Caki2 (cell line): ENCODE data around the gene SCT. TPM values are rescaled to one million over a fixed set of nuclear protein-coding genes. Genes with fewer than 3 reads are reported as not detected.

Source experiments
- DNase-seq: peaks from one replicate; pipeline ENCODE4 v3.0.0-alpha.2; 2015; ENCODE audit warnings: low read depth
- in situ Hi-C: cut with HindIII; loops from 2 replicates; pipeline ENCODE4 v1.10.0; 2016; ENCODE audit warnings: low sequenced_read_pairs, low pct_unique_long_range_greater_than_20kb, mixed read lengths
- total RNA-seq: library from RNA; depleted of rRNA; stranded (reverse); fragments of >200 nt; shearing (Covaris generic); gene quantifications from 2 replicates; pipeline ENCODE4 v1.2.3, GENCODE V29; 2014; ENCODE audit warnings: low replicate concordance

SCT gene
- total RNA-seq, 1 experiment from 2014 or later: not detected

DNA sequence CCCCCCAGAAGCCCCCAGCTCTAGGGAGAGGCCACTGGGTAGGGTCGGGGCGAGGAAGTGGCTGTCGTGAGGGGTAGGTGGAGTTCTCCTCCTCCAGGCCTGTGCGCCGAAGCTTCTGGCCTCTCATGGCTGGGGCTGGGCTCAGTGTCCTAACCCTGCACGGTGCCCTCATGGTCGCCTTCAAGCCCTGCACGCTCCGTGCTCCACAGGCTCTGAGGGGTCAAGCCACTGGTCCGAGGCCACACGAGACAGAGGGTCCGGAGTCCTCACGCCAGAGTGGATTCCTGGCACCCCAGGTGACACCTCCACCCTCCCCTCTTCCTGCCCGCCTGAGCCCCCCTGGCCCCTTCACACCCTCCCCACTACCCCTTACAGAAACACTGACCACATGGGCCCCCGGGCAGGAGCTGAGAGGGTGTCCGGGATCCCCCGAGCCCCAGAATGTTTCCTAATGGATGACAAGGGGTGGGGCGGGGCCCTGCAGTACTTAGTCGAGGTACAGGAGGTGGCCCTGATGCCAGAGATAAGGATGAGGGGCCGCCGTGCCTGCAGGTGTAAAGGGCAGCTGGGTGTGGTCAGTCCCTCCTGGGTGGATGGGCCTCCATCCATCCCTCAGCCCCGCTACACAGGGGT, 1.2 kb downstream of the SCT start:
- in situ Hi-C loops: no loop called here
- DNase-seq: no peak

DNA sequence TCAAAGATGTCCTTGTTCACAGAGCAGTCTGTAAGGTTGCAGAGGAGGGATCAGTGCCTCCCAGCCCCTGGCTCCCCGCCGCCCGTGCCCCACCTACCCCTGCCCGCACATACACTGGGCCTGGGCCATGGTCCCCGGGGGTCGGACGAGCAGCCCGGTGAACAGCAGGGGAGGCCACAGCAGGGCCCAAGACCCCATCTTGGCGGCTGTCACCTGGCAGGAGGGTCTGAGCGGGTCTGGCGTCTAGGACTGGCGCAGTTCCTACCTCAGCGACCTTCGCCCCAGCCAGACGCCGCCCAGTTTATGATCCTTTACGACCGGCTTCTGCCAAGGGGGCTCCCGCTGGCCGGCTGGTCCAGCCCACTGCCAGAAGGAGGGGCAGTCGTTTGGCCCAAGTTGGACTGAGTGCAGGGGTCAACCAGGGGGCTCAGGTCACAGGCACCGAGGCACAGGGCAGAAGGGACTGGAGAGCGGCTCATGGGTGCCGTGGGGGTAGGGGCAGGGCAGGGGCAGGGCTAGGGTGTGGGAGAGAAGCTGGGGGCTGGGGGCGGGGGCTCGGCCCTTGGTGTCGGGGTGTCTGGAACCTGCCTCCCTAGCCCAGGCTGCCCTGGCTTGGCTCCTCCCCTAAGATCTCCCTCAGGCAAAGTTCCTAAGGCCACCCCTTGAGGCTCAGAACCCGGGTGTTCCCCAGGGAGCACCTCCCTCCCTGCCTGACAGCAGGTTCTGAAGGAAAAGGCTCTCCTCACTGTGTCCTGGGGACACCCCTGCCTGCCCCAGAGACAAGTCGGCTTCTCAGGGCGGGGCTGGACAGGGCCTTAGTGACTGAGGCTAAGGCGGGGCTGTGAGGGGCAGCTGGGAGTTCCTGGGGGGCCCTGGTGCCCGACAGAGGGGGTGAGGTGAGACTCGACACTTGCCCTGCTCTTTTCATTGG, 2.0 kb downstream of the SCT start, which contains the start of gene CDHR5:
CDHR5 (minus strand) TSS at position 251 of the 931 bp plus-strand sequence; CDS start at position 198, 53 bp downstream.
- DNase-seq: no peak
- in situ Hi-C loops: no loop called here

DNA sequence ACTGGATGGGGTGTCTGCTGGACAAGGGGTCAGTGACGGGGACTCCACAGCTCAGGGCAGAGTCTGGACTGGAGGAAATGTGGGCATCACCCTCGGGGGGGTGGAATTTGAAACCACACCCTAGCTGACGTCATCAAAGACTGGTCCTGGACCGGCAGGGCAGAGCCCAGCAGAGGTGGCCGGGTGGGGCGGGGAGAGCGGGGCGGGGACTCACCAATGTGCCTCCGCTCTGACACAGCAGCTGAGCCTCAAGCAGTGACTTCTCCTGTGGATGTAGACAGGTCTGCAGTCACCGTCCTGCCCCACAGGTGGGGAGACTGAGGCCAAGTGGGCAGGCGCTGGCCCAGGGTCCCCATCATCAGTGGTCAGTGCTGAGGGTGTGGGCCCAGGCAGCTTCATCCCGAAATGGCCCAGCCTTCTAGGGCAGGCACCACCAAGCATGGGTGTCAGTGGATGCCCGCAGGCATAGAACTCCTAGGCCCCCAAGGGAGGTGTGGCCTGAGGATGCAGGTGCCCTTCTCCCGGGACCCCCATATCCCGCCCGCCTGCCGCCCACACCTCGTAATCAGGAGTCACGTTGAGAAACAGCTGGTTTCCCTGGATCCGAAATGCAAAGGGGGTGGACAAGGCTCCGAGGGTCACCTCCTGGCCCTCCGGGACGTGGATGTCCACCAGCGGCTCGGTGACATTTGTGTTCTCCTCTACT, 2.8 kb downstream of the SCT start:
- in situ Hi-C loops: no loop called here
- no peak for DNase-seq

DNA sequence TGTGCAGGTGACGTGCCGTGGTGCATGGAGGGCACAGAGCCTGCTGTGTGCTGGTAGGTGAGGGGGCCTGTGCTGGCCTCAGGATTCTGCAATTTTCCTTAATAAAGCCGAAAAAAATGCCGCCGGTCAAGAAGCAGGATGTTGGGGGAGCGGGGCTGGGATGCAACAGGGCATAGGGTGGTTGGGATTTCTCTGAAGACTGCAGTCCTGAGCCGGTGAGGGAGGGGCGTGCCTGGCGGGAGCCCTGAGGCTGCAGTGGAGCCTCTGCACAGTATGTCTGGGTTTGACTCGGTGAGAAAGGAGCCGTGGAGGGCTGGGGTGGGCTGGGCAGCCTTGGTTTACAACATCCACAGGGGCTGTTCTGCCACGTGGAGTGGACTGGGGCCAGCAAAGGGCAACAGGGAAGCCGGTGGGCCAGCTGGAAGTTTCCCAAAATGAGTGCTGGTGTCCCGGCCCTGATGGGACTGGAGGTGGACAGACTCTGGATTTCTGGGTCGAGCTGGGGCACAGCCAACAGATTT, 3.6 kb downstream of the SCT start:
- no peak for DNase-seq
- in situ Hi-C loops: no loop called here

DNA sequence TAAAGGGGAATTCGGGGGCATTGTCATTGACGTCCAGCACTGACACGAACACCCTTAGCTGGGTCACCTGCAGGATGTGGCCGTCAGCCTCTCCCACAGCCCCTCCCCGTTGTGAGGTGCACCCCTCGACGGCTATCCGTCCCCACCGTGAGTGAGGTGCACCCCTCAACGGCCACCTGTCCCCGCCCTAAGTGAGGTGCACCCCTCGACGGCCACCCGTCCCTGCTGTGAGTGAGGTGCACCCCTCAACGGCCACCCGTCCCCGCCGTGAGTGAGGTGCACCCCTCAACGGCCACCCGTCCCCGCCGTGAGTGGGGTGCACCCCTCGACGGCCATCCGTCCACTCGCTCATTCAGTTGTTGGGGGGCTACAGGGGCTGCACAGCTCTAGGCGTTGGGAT, 5.1 kb downstream of the SCT start:
- DNase-seq: no peak
- in situ Hi-C loops: no loop called here

DNA sequence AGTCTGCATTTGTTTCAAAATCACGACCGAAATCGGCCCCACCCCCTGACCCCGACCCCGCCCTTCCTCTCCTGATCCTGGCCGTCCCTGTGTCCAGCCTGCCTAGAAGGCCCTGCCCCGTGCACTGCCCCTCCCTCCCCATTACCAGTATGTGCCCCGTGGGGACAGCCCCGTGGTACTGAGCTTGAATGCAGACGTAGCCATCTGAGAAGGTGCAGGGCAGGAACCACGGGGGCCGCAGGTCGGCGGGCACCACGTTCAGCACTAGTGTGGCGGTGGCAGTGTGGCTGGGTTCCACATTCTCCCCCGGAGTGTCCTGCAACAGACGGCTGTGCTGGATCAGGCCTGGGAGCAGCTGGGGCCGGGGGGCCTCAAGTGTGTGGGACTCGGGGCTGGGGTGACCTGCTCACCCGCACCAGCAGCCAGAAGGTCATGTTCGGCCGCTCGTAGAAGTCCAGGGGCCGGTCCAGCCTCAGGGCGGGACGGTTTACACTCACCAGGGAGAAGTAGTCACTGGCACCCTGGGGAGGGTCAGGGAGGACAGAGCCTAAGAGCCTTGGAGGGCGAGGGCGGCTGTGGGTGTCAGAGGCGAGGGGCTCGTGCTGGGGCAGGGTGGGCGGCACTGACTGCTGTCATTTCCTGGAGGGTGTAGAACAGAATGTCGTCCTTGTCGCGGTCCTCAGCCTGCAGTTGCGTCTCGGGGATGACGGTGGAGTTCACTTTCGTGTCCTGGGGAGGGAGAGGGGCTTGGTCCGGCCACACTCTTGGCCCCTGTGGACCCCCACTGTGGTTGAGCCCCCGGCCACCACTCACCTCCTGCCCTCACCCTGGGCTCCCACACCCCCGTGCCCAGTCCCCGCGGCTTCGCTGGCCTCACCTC, 5.8 kb downstream of the SCT start:
- DNase-seq: no peak
- in situ Hi-C loops: no loop called here

DNA sequence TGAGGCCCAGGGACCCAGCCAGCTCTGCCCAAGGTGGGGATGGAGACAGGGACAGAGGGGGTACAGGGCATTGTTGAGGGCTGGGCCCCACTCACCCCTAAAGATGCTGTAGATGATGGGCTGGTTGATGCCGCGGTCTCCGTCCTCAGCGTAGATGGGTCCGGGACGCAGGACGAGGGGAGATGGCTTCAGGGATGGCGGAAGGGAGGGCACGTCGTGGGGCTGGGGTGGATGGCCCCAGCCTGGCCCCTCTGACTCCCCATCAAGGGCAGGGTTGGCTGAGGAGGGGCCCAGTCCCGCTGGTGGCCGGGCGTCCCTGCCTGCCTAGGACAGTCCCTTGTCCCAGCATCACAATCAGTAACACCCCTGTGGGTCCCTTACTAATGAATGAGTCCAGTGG, 6.8 kb downstream of the SCT start:
- in situ Hi-C loops: no loop called here
- no peak for DNase-seq

DNA sequence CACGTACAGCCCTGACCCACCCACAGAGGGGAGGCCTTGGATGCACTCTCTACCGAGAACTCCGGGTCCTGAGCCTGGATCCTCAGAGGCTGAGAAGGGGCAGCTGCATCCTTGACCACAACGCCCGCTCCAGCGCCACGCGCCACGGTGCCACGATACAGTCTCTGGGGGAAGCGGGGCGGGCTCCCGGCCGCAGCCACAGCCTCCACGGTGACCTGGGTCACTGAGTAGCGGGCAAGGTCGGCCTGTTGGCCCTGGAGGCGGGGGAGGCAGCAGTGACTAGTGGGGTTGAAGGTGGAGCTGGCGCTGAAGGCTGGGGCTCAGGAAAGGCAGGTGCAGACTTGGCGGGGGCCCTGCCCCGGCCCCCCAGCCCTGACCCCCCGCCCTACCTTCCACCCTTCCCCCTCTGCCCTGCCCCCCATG, 7.3 kb downstream of the SCT start:
- in situ Hi-C loops: no loop called here
- DNase-seq: no peak

DNA sequence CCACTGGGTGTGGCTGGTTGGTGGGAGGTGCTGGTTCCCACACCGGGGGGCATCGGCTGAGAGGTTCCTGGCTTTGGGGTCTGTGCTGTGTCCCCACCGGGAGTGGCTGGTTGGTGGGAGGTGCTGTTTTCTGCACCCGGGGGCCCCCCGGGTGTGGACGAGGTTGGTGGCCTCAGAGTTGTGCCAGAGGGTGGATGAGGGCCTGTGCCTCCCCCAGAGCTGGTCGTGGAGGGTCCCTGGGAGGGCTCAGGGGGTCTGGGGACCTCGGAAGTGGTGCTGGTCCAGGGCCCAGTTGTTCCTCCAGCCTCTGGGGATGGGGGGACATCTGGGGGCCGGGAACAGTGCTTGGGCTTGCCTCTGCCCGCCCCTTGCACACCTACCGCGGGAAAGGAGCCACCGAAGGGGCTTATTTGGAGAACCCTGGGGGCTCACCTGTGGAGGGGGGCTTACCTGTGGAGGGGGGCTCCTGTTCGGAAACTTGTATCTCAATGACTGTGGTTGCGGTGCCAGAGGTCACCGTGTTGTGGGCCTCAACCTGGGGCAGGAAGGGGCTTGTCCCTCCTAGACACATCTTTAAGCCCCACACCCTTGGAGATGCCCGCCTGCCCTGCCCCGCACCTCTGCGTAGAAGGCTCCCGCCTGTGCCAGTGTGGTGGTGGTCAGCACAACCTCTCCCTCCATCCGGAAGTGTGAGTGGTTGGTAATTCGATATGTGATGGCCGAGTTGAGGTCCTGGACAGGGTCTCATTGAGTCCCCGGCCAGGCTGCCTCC, 7.9 kb downstream of the SCT start:
- no peak for DNase-seq
- in situ Hi-C loops: no loop called here

DNA sequence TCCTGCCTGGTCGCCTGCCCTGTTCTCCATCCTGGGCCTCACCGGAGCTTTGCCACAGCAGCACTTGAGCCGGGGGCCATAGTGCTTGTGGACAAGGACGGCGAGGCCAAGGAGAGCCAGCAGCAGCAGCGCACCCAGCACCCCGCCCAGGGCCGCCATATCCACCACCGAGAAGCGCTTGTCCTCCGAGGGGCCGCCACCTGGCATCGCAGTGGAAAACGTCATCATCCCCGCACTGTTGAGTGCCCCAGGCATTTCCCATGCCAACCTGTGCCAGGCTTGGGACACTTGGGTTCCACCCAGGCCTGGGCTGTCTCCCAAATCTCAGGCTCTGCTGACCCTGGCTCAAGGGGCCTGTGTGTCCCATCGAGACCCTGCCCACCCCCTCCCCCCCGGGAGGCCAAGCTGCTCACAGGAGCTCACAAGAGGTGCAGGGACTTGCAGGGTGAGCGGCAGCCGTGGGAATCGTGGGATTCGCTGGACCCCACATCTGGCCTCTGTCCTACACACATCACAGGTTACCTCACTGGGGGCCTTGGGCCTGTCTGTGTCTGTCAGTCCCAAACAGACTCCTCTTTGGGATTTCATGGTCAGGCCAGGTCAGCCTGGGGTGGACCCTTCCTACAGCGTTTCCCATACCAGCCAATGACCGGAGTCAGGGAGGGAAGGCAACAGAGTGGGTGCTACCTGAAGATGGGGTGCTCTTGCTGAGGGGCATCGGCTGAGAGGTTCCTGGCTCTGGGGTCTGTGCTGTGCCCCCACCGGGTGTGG, 8.9 kb downstream of the SCT start:
- no peak for DNase-seq
- in situ Hi-C loops: no loop called here

DNA sequence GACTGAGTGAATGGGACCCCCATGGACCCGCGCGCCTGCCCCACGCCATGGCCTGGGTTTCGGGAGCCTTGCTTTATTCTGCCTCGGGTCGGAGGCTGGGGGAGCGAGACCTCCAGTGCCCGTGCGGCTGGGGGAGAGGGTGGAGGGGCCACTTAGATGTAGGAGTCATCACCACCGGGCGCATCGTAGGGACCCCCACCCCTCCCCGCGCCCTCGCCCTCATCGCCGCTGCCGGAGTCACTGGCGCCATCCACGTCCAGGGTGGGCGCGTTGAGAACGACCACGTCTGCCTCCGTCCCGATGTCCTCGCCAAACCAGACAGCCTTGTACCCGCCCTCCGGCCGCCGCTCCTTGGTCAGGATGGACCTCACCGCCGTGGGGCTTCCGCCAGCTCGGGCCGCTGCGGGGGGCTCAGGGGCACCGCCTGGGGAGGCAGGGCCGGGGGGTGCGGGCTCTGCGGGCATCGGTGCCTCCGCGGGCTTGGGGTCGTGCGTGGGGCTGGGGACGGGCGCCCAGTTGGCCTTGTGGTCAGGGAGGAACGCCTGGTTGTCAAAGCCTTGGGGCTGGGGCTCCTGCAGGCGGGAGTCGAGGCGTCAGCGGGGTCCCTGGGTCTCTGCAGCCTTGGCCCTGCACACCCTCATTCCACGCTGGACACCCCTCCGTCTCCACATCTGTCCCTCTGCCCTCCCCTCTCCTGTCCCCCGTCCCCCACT, 9.6 kb downstream of the SCT start:
- in situ Hi-C loops: no loop called here

DNA sequence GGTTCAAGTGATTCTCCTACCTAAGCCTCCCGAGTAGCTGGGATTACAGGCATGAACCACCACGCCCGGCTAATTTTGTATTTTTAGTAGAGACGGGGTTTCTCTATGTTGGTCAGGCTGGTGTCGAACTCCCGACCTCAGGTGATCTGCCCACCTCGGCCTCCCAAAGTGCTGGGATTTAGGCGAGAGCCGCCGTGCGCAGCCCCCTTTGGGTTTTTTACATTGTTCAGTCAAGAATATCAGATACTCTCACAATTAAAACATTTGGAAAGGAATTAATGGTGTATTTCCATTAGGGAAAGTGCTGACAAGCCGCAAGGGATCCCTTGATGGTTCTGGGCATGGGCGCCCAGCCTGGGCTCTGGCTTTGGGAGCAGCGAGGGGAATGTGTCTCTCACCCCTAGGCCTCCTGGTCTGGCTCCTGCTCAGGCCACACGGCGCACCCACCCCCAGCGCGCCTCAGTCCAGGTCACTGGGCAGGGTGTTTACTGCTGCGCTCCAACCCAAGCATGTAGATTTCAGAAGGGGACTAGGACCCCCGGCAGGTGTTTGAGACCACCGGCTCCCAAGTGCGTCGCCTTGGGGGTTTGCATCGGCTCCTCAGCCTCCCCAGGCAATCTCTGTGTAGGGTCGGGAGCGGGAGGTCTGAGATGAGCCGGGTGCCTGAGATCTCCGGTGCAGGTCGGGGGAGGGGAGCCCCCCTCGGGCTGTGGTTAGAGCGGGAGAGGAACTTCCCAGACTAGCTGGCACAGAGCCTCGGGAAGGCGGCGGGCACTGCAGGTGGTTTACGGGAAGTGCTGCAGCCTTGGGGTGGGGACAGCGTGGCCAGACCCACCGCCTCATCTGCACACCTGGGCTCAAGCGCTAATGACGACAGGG, 10.4 kb downstream of the SCT start:
- no peak for DNase-seq
- in situ Hi-C loops: no loop called here

More for the DNA sequence above, 9.6 kb downstream of the SCT start:
- no peak for DNase-seq

DNA sequence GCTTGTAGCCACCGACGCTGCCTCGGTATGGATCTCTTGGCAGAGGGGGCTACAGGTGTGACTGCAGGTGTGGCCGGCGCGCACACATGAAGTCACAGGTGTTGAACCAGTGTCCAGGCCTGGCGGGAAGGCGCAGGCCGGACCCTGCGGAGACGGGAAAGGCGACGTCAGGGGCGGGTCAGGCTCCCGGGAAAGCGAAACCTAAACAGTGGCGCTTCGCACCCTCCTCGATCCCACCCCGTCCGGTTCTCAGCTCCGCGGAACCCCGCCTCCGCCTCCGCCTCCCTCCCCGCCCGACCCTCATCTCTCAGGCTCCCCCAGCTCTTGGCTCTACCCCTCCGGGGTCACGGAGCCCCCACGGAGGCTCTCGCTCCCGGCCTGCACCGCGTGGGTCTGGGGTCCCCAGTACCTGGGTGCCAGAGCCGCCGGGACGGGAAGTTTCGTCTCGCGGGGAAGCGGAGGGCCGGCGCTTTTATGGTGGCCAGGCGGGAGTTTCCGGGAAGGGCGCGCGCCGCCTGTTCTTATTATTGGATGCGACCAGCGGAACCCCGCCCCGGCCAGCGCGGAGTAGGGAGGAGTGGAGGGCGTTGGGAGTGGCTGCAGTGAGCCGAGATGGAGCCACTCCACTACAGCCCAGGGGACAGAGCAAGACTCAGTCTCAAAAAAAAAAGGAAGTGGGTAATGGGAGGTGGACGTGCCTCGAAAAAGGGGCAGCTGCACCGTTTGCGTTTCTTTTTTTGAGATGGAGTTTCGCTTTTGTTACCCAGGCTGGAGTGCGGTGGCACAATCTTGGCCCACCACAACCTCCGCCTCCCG, 11.3 kb downstream of the SCT start, which contains the start of gene IRF7:
IRF7 (minus strand) TSS at position 447 of the 816 bp plus-strand sequence. CDS start 586 bp downstream, outside the sequence.
- in situ Hi-C loops: no loop called here
- DNase-seq: peak; percentile 88
